IMR-90 (cell line): ENCODE measurements around the gene CAMK4. TPM values are rescaled to one million over a fixed set of nuclear protein-coding genes. Genes with fewer than 3 reads are reported as not detected.

Source experiments
- ATAC-seq: fragments of 200-7000 bp; cut with Tn5 transposase; 2 replicates; pipeline ENCODE4 v1.9.1; 2020; ENCODE audit warnings: low read depth, mild to moderate bottlenecking, moderate library complexity
- BruUV-seq: library from RNA; stranded (reverse); fragments of 400-500 nt; replicated peaks from 2 replicates; lab custom pipeline; 2021; lab: Mats Ljungman, UMichigan
- CTCF ChIA-PET: fragments of 300-600 bp; formaldehyde crosslinking; extraction: SDS; loops from one replicate; lab custom pipeline; 2021; ENCODE audit warnings: antibody characterized with exemption; lab: Yijun Ruan, JAX
- POLR2A ChIA-PET: fragments of 300-600 bp; sonication (Branson Sonifier 250); formaldehyde crosslinking; loops from one replicate; lab custom pipeline; 2022; ENCODE audit warnings: antibody characterized with exemption; ENCODE audit not compliant: unreplicated experiment; lab: Charles Lee
- DNase-seq: peaks from one replicate; pipeline ENCODE4 v3.0.0; 2013
- H2AFZ ChIP-seq: replicated peaks from 2 replicates; pipeline ENCODE3; 2013; ENCODE audit warnings: low read length, mild to moderate bottlenecking; ENCODE audit not compliant: poor library complexity
- H2AK5ac ChIP-seq: 2 replicates; pipeline ENCODE4 v1.6.1; 2013; ENCODE audit warnings: low read depth, low read length, inconsistent platforms
- H2AK9ac ChIP-seq: replicated peaks from 2 replicates; pipeline ENCODE3; 2013; ENCODE audit warnings: mild to moderate bottlenecking, low read depth, low read length, moderate library complexity; ENCODE audit not compliant: poor library complexity
- H2BK120ac ChIP-seq: 2 replicates; pipeline ENCODE4 v1.6.1; 2013; ENCODE audit warnings: low read depth, low read length, inconsistent platforms
- H2BK15ac ChIP-seq: 3 replicates; pipeline ENCODE4 v1.6.1; 2013; ENCODE audit warnings: low read depth, low read length, inconsistent platforms
- H2BK20ac ChIP-seq: 2 replicates; pipeline ENCODE4 v1.6.1; 2013; ENCODE audit warnings: low read depth, mild to moderate bottlenecking, inconsistent platforms, low read length, moderate library complexity
- H2BK5ac ChIP-seq: 2 replicates; pipeline ENCODE4 v1.6.1; 2013; ENCODE audit warnings: mild to moderate bottlenecking, low read depth, low read length, inconsistent platforms; ENCODE audit not compliant: poor library complexity, severe bottlenecking
- H3K14ac ChIP-seq: replicated peaks from 2 replicates; pipeline ENCODE4 v1.6.1; 2013; ENCODE audit warnings: low read depth, low read length, inconsistent platforms
- H3K18ac ChIP-seq: 2 replicates; pipeline ENCODE4 v1.6.1; 2013; ENCODE audit warnings: low read depth, low read length, control low read depth
- H3K23ac ChIP-seq: 2 replicates; pipeline ENCODE4 v1.6.1; 2013; ENCODE audit warnings: low read depth, low read length, inconsistent platforms
- H3K27ac ChIP-seq: 2 replicates; pipeline ENCODE4 v1.5.1; 2013; ENCODE audit warnings: mild to moderate bottlenecking, control low read depth, low read length; ENCODE audit not compliant: insufficient read depth
- H3K27me3 ChIP-seq: 2 replicates; pipeline ENCODE4 v1.6.1; 2013; ENCODE audit warnings: low read length; ENCODE audit not compliant: control insufficient read depth, insufficient read depth
- H3K36me3 ChIP-seq: 2 replicates; pipeline ENCODE4 v1.6.1; 2013; ENCODE audit warnings: low read length, mixed read lengths; ENCODE audit not compliant: control insufficient read depth, insufficient read depth
- H3K4ac ChIP-seq: 2 replicates; pipeline ENCODE4 v1.6.1; 2013; ENCODE audit warnings: low read depth, low read length, inconsistent platforms
- H3K4me1 ChIP-seq: 2 replicates; pipeline ENCODE4 v1.6.1; 2013; ENCODE audit warnings: low read length, mixed read lengths; ENCODE audit not compliant: control insufficient read depth, insufficient read depth
- H3K4me2 ChIP-seq: 2 replicates; pipeline ENCODE4 v1.6.1; 2013; ENCODE audit warnings: low read depth, mild to moderate bottlenecking, control low read depth, low read length, moderate library complexity
- H3K4me3 ChIP-seq: 2 replicates; pipeline ENCODE4 v1.5.1; 2013; ENCODE audit warnings: low read depth, mild to moderate bottlenecking, control low read depth, low read length, moderate library complexity; ENCODE audit not compliant: insufficient read depth
- H3K56ac ChIP-seq: 2 replicates; pipeline ENCODE4 v1.6.1; 2013; ENCODE audit warnings: low read length, inconsistent platforms; ENCODE audit not compliant: insufficient read depth; ENCODE audit errors: extremely low read depth
- H3K79me1 ChIP-seq, 2 experiments: 2 replicates each; pipeline ENCODE4 v1.6.1; 2013; ENCODE audit warnings: low read length in 2 of 2, inconsistent platforms in 1 of 2, low read depth in 1 of 2
- H3K9ac ChIP-seq: 2 replicates; pipeline ENCODE4 v1.6.1; 2013; ENCODE audit warnings: low read depth, low read length, control low read depth
- H3K9me1 ChIP-seq: 2 replicates; pipeline ENCODE4 v1.6.1; 2013; ENCODE audit warnings: low read length, inconsistent platforms; ENCODE audit not compliant: insufficient read depth
- H3K9me3 ChIP-seq: 2 replicates; pipeline ENCODE4 v1.6.1; 2013; ENCODE audit warnings: low read length; ENCODE audit not compliant: control insufficient read depth, insufficient read depth
- H4K20me1 ChIP-seq: 2 replicates; pipeline ENCODE4 v1.6.1; 2013; ENCODE audit warnings: low read length, inconsistent platforms; ENCODE audit not compliant: insufficient read depth
- H4K5ac ChIP-seq: 2 replicates; pipeline ENCODE4 v1.6.1; 2013; ENCODE audit warnings: mild to moderate bottlenecking, low read depth, low read length, control low read depth
- H4K8ac ChIP-seq, 2 experiments: 2 replicates each; pipeline ENCODE4 v1.6.1; 2013; ENCODE audit warnings: low read depth in 2 of 2, low read length in 2 of 2, control low read depth in 1 of 2, inconsistent platforms in 1 of 2
- H4K91ac ChIP-seq: 2 replicates; pipeline ENCODE4 v1.6.1; 2013; ENCODE audit warnings: low read depth, low read length, inconsistent platforms; ENCODE audit not compliant: insufficient read depth
- BHLHE40 ChIP-seq: fragments of 150-350 bp; IDR thresholded peaks from 2 replicates; pipeline ENCODE4 v1.6.1; 2016; ENCODE audit warnings: mild to moderate bottlenecking, low read depth, low read length
- CEBPB ChIP-seq: IDR thresholded peaks from 2 replicates; pipeline ENCODE4 v1.6.1; 2012; ENCODE audit warnings: low read depth, low read length, improper control_type of control experiment
- FOS ChIP-seq: fragments of 150-350 bp; IDR thresholded peaks from 2 replicates; pipeline ENCODE4 v1.6.1; 2016; ENCODE audit warnings: low read depth, low read length
- SMC3 ChIP-seq: fragments of 150-350 bp; IDR thresholded peaks from 2 replicates; pipeline ENCODE4 v1.6.1; 2016; ENCODE audit warnings: low read depth, mild to moderate bottlenecking, antibody characterized with exemption, low read length, moderate library complexity
- WGBS, 2 experiments: methylation state at CpG; one replicate each; pipeline versions ENCODE4 v1.1.5 to v1.1.7; 2013; ENCODE audit warnings: missing lambda C conversion rate in 2 of 2; ENCODE audit not compliant: insufficient read length in 1 of 2; ENCODE audit errors: extremely low coverage in 2 of 2; 5-methylcytosine and 5-hydroxymethylcytosine counted together
- dilution Hi-C: fragments of 300-500 bp; cut with HindIII; formaldehyde crosslinking; loops from one replicate; pipeline ENCODE4 v1.14.3; 2018; ENCODE audit warnings: low sequenced_read_pairs; ENCODE audit not compliant: unreplicated experiment
- in situ Hi-C: fragments of 300-500 bp; cut with MboI; formaldehyde crosslinking; loops from 3 replicates; pipeline ENCODE4 v1.14.3; 2019; ENCODE audit warnings: low sequenced_read_pairs, inconsistent platforms, mixed read lengths
- intact Hi-C: fragments of 100-400 bp; cut with micrococcal nuclease; formaldehyde crosslinking; loops from 2 replicates; pipeline ENCODE4 v1.10.0; 2022
- polyA plus RNA-seq, 3 experiments: library from polyadenylated mRNA; depleted of rRNA; stranded (reverse); fragments of >200 nt; gene quantifications; 2 replicates each; pipeline ENCODE4 v1.2.3, GENCODE V29; 2012; ENCODE audit warnings: low replicate concordance in 1 of 3
- total RNA-seq: library from RNA; depleted of rRNA; stranded (reverse); fragments of >200 nt; gene quantifications from 2 replicates; pipeline ENCODE4 v1.2.3, GENCODE V29; 2012

The CAMK4 gene
- total and polyA plus RNA-seq, 2 of the 4 experiments (the other 2 are of a cell fraction): 3.7 to 4.8 TPM

DNA sequence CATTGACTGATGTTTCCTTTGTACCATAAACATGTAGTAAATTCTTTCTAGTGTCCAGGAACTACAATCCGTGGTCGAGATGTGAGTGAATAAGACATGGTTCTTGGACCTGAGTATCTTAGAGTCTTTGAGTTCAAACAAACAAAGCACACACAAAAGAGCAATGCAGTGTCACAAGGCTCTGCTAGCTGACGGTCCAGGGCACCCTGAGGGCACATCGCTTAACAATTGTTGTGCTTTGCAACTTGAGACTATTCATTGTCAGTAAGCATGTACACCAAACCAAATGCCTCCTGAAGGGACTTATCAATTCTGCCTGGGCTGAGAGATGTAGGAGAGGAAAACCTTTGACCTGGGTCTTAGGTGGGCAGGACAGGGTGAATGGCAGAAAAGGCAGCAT lies 84.8 kb downstream of the CAMK4 start:
- H3K4me1 ChIP-seq: no peaks in the 10 kb centered on the region; the same call in 1 of the 2 replicates
- H3K9me1 ChIP-seq: no peaks in the 10 kb centered on the region
- ATAC-seq: no peak
- H3K27me3 ChIP-seq: no peaks in the 10 kb centered on the region
- no CpG with 5 or more reads among the region's 4 CpGs for WGBS, 2 experiments
- no peak overlapping the region for H2AK9ac ChIP-seq
- no peak for DNase-seq
- H3K9me3 ChIP-seq: no peaks in the 10 kb centered on the region
- no peak overlapping the region for H2BK20ac ChIP-seq
- H3K36me3 ChIP-seq: no peaks in the 10 kb centered on the region
- no peak overlapping the region for H2BK15ac ChIP-seq
- no peak overlapping the region for H3K14ac ChIP-seq
- H4K8ac ChIP-seq: no peak overlapping the region
- POLR2A ChIA-PET: no interaction called here
- peak overlapping the region; percentile 18 for H2AFZ ChIP-seq
- no peak overlapping the region for H2BK120ac ChIP-seq
- no peaks in the 10 kb centered on the region for H3K79me1 ChIP-seq
- H4K20me1 ChIP-seq: no peaks in the 10 kb centered on the region
- TF ChIP-seq BHLHE40: no peak
- TF ChIP-seq SMC3: no peak
- no peak for TF ChIP-seq FOS
- TF ChIP-seq CEBPB: no peak
- dilution Hi-C loops: no loop called here
- CTCF ChIA-PET: no interaction called here
- in situ Hi-C loops: no loop called here
- H2BK5ac ChIP-seq: no peak overlapping the region
- no peak overlapping the region for H3K56ac ChIP-seq
- H3K4me3 ChIP-seq: no peak overlapping the region
- no peak overlapping the region for H3K18ac ChIP-seq
- no peak overlapping the region for H4K91ac ChIP-seq
- H3K4me2 ChIP-seq: no peak overlapping the region
- intact Hi-C loops: no loop called here
- no peak overlapping the region for H3K27ac ChIP-seq
- no peak overlapping the region for H4K5ac ChIP-seq
- H3K23ac ChIP-seq: no peak overlapping the region
- no peak overlapping the region for H3K9ac ChIP-seq
- no peak overlapping the region for H2AK5ac ChIP-seq
- BruUV-seq: no TSS peak
- H3K4ac ChIP-seq: no peak overlapping the region
